Esophagus (tissue), 2 donors: Measurements from ENCODE around the gene TRAF1. TPM values are rescaled to one million over a fixed set of nuclear protein-coding genes. Genes with fewer than 3 reads are reported as not detected.
A peak's percentile ranks its signal among the peaks of the same experiment; 100 is the strongest.

ENCODE experiments used
- H3K27ac ChIP-seq, 2 donors: one replicate each; pipeline ENCODE4 v1.5.1; 2013; ENCODE audit warnings: low read depth in 2 of 2, mild to moderate bottlenecking in 2 of 2, inconsistent platforms in 1 of 2, low read length in 1 of 2, moderate library complexity in 1 of 2
- H3K27me3 ChIP-seq, 2 donors: one replicate each; pipeline ENCODE4 v1.6.1; 2013; ENCODE audit warnings: low read length in 2 of 2, control low read depth in 1 of 2, mild to moderate bottlenecking in 1 of 2; ENCODE audit not compliant: insufficient read depth in 2 of 2, control insufficient read depth in 1 of 2
- H3K36me3 ChIP-seq, 2 donors: one replicate each; pipeline ENCODE4 v1.6.1; 2013; ENCODE audit warnings: low read length in 1 of 2; ENCODE audit not compliant: control insufficient read depth in 2 of 2, insufficient read depth in 2 of 2
- H3K4me1 ChIP-seq, 2 donors: one replicate each; pipeline ENCODE4 v1.6.1; 2013; ENCODE audit warnings: low read length in 1 of 2; ENCODE audit not compliant: control insufficient read depth in 2 of 2, insufficient read depth in 2 of 2
- H3K4me3 ChIP-seq, 2 donors: one replicate each; pipeline ENCODE4 v1.5.1; 2013; ENCODE audit warnings: low read length in 2 of 2, mild to moderate bottlenecking in 2 of 2, low read depth in 1 of 2, moderate library complexity in 1 of 2
- H3K9me3 ChIP-seq, 2 donors: one replicate each; pipeline ENCODE4 v1.6.1; 2013; ENCODE audit warnings: mild to moderate bottlenecking in 2 of 2, low read depth in 1 of 2, low read length in 1 of 2, moderate library complexity in 1 of 2; ENCODE audit not compliant: control insufficient read depth in 2 of 2, insufficient read depth in 1 of 2
- WGBS, 2 donors: extraction: QIAGEN DNeasy Blood & Tissue Kit; methylation state at CpG; one replicate each; pipeline ENCODE4 v1.1.7; 2013; 5-methylcytosine and 5-hydroxymethylcytosine counted together
- polyA plus RNA-seq, 2 donors: library from polyadenylated mRNA; stranded (reverse); fragments of 200-250 nt; gene quantifications; one replicate each; pipeline ENCODE4 v1.2.3, GENCODE V29; 2013
- donor health status: healthy with polysubstance abuse.
- donor health status: Bipolar disorder and iron deficiency.

TRAF1 gene
- polyA plus RNA-seq, 2 donors, result 2.7 to 6.1 TPM

DNA sequence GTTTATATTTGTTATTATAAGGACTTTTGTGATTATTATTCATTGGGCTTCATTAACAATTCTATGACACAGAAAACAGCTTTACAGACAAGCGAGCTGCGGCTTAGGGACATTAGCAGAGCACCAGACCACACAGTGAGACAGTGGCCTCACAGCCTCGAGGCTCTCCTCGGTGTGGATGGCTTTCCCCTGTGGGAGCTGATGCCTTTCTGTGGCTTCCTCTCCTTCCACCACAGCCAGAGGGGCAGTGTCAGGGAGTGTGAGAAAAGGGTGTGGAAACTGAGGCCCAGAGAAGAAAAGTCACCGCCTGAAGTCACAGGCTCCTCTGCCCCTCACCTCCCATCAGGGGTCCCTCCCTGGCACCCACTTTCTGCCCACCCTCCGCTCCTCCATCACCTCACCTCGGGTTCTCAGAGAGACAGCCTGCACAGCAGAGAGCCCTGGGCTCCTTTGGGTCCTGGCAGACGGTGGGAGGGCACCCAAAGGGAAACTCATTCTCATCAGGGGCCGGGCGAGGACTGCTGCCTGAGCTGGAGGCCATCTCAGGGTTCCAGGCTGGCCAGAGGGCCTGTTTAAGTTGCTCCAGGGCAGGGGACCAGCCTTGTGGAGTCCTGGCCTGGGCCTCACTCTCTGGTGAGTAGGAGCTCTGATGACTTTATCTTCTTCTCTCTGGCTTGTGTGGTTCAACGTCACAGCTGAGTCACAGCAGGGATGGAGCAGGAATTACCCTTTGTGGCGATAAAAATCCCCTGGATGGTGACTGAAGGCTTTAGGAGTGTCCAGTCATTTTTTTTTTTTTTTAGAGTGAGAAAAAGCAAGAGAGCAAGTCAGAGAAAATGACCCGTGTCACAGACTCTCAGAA, 830 bp downstream of the TRAF1 start:
- H3K4me1 ChIP-seq, result peaks cover 2 to 4% of the 10 kb centered on the region in 2 donors
- no peak overlapping the region for H3K4me3 ChIP-seq

DNA sequence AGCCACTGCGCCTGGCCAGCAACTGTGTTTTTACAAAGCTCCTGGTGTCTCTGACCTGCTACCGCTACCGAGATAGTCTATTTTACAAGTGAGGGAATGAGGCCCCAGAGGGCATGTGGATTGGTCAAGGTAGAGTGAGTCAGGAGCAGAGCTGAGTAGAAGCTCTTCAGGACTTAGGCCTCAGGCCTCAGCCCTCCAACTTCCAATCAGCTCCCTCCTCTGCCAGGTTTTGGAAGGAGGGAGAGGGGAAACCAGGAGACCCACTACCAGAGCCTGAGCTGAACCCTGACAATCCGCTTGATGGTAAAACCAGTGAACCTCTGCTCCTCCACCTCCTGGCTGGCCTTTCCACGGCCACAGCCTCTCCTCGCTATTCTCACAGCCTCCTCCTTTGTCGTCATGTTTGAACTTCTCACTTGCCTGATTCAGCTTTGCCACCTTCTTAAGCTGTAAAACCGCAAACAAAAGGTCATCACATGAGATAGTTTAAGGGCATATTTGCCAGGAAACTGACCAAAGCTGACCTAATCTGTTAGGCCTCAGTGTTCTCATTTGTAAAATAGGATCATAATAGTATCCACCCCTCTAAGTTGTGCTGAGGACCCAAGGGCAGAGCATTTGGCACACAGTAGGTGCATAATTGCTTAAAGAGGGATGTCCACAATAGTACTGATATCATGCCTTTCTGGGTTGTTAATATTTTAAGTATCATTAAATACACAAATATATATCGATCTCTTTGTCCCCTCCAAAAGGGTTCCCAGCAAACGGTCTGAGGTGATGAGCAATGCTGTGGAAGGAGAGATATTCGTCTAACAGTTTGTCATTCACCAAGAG, 1.7 kb downstream of the TRAF1 start:
- Histone ChIP-seq H3K27me3 (no peaks in the 10 kb centered on the region), H3K36me3 (no peaks in the 10 kb centered on the region), H3K9me3 (no peaks in the 10 kb centered on the region), H3K4me1 (peaks cover 2 to 4% of the 10 kb centered on the region in 2 donors), H3K27ac (peak overlapping the region; percentile 6 to 18), H3K4me3 (no peak overlapping the region)
- 75 to 81% methylated on average over 11 of the region's 11 CpGs for WGBS, 2 donors

More for the DNA sequence above, 830 bp downstream of the TRAF1 start:
- 61 to 63% methylated on average over 13 of the region's 13 CpGs for WGBS, 2 donors
- H3K27me3 ChIP-seq, result no peaks in the 10 kb centered on the region
- no peaks in the 10 kb centered on the region for H3K9me3 ChIP-seq
- no peaks in the 10 kb centered on the region for H3K36me3 ChIP-seq
- H3K27ac ChIP-seq, result peak overlapping the region; percentile 75 to 83

DNA sequence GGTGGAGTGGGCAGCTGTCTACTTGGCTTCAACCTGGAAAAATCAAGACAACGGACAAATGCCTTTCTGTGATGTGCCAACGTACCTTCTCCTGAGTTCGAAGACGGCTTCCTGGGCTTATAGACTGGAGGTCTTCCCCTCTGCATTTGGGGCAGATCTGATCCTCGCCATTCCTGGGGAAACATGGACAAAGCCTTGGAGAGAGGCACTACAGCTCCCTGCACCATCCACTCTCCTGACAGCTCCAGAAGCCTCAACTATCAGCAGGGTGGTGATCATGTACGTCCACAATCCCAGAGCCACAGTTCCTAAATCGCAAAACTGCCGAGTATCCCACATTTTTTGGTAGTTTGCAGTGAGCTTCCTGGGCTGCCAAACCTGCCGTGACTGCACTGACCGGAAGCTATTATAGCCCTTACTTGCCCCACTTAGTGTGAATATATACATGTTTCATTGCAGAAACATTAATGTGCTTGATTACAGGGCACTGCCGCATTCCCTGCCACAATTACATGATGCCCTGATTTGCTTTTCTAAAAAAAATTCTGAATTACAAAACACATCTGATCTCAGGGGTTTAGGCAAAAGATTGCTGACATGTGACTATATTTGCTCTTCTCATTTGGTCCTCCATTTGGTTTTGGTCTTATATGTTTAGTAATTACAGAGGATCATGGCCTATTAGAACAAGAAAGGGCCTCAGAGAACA, 2.8 kb downstream of the TRAF1 start:
- peaks cover 2 to 7% of the 10 kb centered on the region in 2 donors for H3K4me1 ChIP-seq
- no peaks in the 10 kb centered on the region for H3K9me3 ChIP-seq
- WGBS, 2 donors, result 81 to 84% methylated on average over 11 of the region's 11 CpGs
- H3K36me3 ChIP-seq, result no peaks in the 10 kb centered on the region
- H3K27me3 ChIP-seq, result no peaks in the 10 kb centered on the region
- H3K27ac ChIP-seq, result peak overlapping the region; percentile 10 to 34
- H3K4me3 ChIP-seq, result no peak overlapping the region

DNA sequence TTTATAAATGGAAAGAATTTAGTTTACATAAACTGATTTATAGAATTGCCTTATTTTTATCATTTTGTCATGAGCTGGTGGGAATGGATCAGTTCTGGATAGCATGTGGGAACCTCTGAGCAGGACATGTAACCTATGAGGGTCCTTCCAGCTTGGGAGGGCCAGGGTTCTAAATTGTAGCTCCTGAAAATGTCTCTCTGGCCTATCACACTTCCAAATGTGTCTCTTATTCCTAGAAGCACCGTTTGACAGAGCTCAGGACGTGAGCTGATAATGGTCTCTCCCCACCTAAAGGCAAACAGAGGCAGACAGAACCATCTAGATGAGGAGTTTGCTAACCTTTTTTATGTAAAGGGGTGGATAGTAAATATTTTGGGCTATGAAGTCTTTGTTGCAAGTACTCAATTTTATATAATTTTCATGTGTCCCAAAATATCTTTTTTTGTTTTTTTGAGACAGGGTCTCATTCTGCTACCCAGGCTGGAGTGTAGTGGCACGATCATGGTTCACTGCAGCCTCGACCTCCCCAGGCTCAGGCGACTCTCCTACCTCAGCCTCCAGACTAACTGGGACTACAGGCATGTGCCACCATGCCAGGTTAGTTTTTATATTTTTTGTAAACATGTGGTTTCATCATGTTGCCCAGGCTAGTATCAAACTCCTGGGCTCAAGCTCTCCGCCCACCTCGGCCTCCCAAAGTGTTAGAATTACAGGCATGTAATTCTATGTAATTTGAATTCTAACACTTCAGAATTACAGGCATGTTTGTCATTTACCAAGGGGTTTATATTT, 4.0 kb downstream of the TRAF1 start:
- Histone ChIP-seq H3K27ac (peak overlapping the region; percentile 51 to 53), H3K9me3 (no peaks in the 10 kb centered on the region), H3K27me3 (no peaks in the 10 kb centered on the region), H3K36me3 (no peaks in the 10 kb centered on the region), H3K4me3 (no peak overlapping the region), H3K4me1 (peaks cover 2 to 7% of the 10 kb centered on the region in 2 donors)
- WGBS, 2 donors, result 70 to 74% methylated on average over 7 of the region's 7 CpGs

DNA sequence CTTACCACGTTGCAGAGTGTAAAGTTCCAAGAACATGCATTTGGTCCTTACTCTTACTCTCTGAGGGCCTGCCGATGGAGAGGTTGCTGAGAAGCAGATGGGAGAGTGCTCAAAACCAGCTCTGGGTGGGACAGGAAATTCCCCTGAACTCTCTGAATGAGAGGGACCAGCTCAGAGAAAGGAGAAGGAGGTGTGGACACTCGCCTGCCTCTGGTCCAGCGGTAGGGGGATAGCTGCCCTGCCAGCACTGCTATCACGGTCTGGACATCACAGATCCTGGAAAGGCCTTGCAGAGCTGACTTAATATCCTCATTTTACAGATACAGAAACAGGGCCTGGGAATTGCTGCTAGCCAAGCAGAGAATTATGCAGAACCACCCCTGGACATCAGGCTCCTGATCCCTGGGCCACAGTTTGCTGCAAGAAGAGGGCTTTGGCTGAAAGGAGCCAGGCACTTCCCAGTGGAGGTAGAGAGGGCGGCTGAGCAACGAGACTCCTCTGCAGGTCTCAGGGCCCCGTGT, 4.9 kb downstream of the TRAF1 start:
- H3K9me3 ChIP-seq, result no peaks in the 10 kb centered on the region
- H3K27me3 ChIP-seq, result no peaks in the 10 kb centered on the region
- H3K4me1 ChIP-seq, result peaks cover 2 to 4% of the 10 kb centered on the region in 2 donors
- no peaks in the 10 kb centered on the region for H3K36me3 ChIP-seq
- no peak overlapping the region for H3K4me3 ChIP-seq
- peak overlapping the region; percentile 28 to 68 for H3K27ac ChIP-seq
- 58 to 59% methylated on average over 8 of the region's 8 CpGs for WGBS, 2 donors

DNA sequence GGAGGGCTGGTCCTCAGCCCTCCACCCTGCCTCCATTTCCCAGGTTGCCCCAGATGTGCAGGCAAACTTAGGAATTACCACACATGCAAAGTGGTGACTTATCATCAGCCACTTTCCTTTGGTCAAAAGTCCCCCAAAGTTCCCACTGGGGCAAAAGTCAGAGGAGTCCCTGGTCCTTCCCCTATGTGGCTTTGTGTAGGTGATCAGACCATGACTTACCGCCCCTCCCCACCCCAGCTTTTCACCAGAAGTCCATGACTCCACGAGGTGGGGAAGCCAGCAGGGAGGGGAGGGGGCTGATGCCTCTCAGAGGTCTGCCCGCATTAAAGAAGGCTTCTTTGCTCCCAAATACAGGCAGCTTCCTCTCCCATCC, 5.8 kb downstream of the TRAF1 start:
- Histone ChIP-seq H3K27me3 (no peaks in the 10 kb centered on the region), H3K4me3 (no peak overlapping the region), H3K36me3 (no peaks in the 10 kb centered on the region), H3K4me1 (peaks cover 2 to 3% of the 10 kb centered on the region in 2 donors), H3K9me3 (no peaks in the 10 kb centered on the region), H3K27ac (peak overlapping the region; percentile 63 to 66)
- WGBS, 2 donors, result 62 to 68% methylated on average over 3 of the region's 3 CpGs

DNA sequence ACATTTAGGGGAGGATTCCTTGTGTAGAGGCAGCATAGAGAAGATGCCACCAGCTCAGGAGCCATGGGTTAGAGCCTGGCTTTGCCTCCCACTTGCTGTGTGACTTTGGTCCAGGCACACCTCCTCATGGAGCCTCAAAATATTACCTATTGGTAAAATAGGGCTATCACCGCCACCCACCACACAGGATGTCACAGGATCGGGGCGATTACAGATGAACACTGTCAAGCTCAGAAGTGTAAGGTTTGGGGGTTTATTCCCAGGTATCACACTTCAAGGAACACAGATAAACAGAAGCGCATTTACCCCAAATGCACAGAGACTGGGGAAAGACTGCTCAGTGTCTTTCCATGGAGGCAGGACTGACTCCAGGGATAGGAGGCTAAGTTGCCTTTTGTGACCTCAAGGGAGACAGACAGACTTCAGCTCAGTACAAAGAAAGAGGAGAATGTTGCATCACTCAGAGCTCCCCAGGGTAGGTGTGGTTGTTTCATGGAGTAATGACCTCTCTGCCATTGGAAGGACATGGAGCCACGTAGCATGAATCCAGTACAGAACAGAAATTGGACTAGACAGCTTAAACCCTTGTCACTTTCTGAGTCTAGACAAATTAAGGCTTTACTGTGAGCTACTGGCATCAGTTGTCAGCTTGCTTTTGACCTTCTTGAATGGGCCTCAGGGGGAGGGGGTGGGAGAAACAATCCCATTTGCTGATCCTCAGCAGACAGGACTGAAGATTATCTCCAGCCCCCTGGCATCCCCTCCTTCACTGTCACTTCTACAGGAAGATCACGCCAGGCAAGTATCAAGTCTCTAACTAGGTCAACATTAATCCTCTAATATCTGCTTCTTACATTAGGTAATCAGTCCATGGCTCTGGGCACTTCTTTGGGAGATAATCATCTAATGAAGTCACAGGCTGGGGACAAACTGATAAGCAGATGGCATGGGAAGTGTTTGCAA, 6.5 kb downstream of the TRAF1 start:
- Histone ChIP-seq H3K36me3 (no peaks in the 10 kb centered on the region), H3K27ac (peak overlapping the region; percentile 82), H3K4me1 (peaks cover 2 to 3% of the 10 kb centered on the region in 2 donors), H3K9me3 (no peaks in the 10 kb centered on the region), H3K27me3 (no peaks in the 10 kb centered on the region), H3K4me3 (no peak overlapping the region)
- WGBS, 2 donors, result 78 to 83% methylated on average over 6 of the region's 6 CpGs
